Coronary artery (tissue), 2 donors: ENCODE measurements around the gene NEDD4L.
A peak's percentile ranks its signal among the peaks of the same experiment; 100 is the strongest.
"Not testable (repeated sequence)": the region's sequence is repeated elsewhere in the genome, so short reads cannot be mapped to it uniquely, and the experiment has no call there.

ENCODE experiments used
- DNase-seq: peaks from one replicate; pipeline ENCODE4 v3.0.0-alpha.2; 2017; ENCODE audit warnings: low spot score
- H3K27ac ChIP-seq, 2 donors: fragments of 200-600 bp; sonication (generic); one replicate each; pipeline ENCODE4 v1.5.1; 2016 to 2019
- H3K4me3 ChIP-seq: fragments of 200-600 bp; sonication (generic); 2 replicates; pipeline ENCODE4 v1.5.1; 2016; ENCODE audit warnings: mild to moderate bottlenecking, moderate library complexity
- TF ChIP-seq, protein P1 (sequence below): fragments of 200-600 bp; sonication (generic); IDR thresholded peaks from one replicate; pipeline ENCODE4 v1.5.1; 2019; ENCODE audit warnings: antibody characterized with exemption

Gene NEDD4L

DNA sequence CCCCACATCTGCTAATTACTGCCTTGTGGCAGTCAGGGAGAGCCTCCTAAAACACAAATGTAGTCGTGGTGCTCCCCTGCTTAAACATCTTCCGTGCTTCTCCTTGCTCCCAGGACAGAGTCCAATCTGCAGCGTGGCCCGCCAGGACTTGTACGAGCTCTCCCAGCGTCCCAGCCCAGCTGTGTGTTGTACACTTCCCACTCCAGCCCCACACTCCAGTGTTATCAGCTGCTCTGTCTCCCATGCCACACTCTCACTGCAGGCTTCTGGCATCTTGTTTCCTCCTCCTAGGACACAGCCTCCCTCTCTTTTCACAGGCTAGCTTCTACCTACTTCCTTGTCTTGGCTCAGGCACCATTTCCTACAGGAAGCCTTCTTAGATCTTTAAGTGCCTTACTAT, 385.4 kb downstream of the NEDD4L start:
- TF ChIP-seq, protein P1, sequence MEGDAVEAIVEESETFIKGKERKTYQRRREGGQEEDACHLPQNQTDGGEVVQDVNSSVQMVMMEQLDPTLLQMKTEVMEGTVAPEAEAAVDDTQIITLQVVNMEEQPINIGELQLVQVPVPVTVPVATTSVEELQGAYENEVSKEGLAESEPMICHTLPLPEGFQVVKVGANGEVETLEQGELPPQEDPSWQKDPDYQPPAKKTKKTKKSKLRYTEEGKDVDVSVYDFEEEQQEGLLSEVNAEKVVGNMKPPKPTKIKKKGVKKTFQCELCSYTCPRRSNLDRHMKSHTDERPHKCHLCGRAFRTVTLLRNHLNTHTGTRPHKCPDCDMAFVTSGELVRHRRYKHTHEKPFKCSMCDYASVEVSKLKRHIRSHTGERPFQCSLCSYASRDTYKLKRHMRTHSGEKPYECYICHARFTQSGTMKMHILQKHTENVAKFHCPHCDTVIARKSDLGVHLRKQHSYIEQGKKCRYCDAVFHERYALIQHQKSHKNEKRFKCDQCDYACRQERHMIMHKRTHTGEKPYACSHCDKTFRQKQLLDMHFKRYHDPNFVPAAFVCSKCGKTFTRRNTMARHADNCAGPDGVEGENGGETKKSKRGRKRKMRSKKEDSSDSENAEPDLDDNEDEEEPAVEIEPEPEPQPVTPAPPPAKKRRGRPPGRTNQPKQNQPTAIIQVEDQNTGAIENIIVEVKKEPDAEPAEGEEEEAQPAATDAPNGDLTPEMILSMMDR: no peak
- no peak overlapping the region for H3K4me3 ChIP-seq
- DNase-seq: no peak
- no peak overlapping the region for H3K27ac ChIP-seq

DNA sequence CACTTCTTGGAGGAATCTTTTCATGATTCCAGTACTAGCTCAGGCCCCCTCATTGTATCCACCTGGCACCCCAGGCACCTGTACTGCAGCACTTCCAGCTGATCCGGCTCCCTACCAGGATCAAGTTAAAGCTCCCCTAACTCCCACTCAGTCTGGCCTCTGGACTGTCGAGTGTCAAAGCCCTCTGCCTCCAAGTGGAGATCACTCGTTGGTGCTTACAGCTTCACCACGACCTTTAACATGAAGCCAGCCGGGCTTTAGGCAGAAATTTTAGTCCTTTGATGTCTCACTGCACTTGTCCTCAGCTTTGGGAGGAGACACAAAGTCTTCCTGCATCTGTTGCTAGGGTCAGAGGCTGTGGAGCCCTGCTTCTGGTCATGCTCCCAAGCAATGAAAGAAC, 387.2 kb downstream of the NEDD4L start:
- TF ChIP-seq, protein P1: no peak
- Histone ChIP-seq H3K4me3 (no peak overlapping the region), H3K27ac (no peak overlapping the region)
- DNase-seq: no peak

DNA sequence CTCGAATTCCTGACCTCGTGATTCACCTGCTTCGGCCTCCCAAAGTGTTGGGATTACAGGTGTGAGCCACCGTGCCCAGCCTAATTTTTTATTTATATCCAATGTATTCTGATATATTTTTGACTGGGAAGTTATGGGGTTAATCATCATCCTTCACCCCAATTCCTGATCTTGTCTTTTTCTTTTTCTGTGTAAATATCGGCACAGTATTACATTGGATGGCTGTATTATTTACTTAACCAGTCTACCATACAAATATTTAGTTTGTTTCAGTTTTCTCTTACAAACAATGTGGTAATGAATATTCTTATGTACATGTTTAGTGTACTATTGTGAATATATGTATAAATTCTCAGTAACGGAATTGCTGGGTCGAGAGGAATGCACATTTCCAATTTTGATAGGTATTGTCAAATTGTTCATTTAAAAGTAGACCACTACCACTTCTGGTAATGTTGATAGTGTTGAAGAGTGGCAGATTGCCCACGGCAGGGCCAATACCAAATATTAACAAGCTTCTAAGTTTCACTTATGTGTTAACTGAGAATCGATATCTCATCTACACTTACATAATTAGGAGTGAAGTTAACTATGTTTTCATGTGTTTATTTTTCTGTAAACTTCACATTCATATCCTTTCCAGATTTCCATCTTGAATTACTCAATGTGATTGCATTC, 388.2 kb downstream of the NEDD4L start:
- H3K27ac ChIP-seq: no peak overlapping the region
- DNase-seq: no peak
- TF ChIP-seq, protein P1: no peak
- H3K4me3 ChIP-seq: no peak overlapping the region

DNA sequence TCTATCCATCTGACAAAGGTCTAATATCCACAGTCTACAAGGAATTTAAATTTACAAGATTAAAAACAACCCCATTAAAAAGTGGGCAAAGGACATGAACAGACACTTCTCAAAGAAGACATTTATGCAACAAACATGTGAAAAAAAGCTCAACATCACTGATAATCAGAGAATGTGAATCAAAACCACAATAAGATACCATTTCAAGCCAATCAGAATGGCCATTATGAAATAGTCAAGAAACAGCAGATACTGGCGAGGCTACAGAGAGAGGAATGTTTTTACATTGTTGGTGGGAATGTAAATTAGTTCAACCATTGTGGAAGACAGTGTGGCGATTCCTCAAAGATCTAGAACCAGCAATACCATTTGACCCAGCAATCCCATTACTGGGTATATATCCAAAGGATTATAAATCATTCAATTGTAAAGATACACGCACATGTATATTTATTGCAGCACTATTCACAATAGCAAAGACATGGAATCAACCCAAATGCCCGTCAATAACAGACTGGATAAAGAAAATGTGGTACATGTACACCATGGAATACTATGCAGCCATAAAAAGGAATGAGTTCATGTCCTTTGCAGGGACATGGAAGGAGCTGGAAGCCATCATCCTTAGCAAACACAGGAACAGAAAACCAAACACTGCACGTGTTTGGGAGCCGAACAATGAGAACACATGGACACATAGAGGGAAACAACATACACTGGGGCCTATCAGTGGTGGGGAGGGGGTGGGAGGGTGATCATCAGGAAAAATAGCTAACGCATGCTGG, 391.4 kb downstream of the NEDD4L start:
- not testable (repeated sequence) for H3K4me3 ChIP-seq, DNase-seq, H3K27ac ChIP-seq

DNA sequence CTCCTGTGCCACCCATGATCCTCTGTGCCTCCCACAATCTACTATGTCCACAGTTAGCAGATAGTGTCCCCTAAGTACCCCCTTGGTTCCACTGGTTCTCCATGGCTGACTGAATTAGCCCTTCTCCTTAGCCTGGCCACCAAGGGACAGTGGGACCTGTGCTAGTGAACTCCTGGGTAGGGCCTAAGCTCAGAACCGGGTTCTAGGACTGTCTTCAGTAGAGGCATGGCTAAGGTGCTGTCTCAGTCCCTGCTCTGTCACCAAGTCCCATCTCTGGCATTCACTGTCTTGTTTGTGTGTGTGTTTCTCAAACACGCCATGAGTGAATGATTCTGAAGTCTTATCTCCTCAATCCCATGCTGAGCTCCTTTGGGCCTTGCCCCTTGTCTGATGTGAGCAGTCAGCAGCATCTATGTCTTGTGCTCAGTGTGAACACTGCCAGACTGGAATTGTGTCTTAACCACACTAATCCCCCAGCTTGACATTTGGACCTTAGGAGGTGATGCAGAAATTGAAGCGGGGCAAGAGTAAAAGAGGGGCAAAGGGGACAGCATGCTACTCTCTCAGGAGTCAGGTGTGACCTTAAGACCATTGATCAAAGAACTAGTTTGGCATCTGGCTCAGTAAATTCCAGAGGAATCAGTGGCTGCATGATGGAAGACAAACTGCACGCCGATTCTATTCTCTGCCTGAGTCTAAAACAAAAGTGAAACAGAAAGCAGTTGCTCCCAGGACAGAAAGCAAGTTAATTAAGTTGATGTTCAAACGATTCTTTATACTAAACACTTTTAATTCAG, 394.3 kb downstream of the NEDD4L start:
- Histone ChIP-seq H3K4me3 (peak overlapping the region; percentile 49), H3K27ac (no peak overlapping the region)
- DNase-seq: no peak
- TF ChIP-seq, protein P1: no peak

DNA sequence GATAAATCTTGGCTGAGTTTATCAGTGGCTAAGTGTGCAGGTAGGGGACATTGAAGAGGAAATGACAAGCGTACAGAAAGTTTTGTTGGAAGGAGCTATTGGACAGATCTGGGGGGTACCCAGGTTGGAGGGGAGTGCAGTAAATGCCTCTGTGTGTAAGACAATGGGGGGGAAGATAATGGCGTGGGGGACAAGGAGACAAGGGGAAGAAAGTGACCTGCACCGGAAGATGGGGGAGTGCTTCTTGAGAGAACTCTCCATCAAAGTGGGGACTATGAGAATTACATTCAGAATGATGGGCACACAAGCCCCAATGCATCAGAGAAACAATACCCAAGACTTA, 394.9 kb downstream of the NEDD4L start:
- DNase-seq: no peak
- TF ChIP-seq, protein P1: no peak
- Histone ChIP-seq H3K4me3 (peak overlapping the region; percentile 49), H3K27ac (no peak overlapping the region)

DNA sequence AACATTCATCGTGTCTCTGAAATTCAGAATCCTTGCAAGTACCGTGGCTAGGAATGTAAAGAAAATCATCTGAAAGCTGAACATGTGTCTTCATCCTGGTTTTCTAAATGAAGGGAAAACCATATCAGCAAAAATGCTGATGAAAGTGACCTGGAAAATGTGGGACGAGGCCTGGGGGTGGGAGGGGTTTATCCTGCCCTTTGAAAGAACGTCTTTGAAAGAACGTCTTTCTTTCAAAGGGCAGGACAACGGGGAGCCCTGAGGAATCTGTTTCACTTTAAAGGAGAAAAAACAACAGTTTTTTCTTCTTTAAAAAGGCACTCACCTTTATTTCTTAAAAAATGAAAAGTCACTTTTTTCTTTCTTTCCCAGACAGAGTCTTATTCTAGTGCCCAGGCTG, 399.6 kb downstream of the NEDD4L start:
- H3K27ac ChIP-seq: no peak overlapping the region
- H3K4me3 ChIP-seq: no peak overlapping the region
- no peak for DNase-seq
- TF ChIP-seq, protein P1: no peak
